ENCODE results near the gene MLXIP.
"Not testable (repeated sequence)": the region's sequence is repeated elsewhere in the genome, so short reads cannot be mapped to it uniquely, and the experiment has no call there.

The MLXIP gene

GRCh38 chr12:122145505-122146330 lies 67.2 kb downstream of the MLXIP start:
- no peak for DNase-seq (ENCODE audit: low read depth in 2 of 2)

- DNase-seq (ENCODE audit: low read depth in 2 of 2): no peak
Measured at GRCh38 chr12:122147514-122148290, 69.1 kb downstream of the MLXIP start.

- no peak for DNase-seq (ENCODE audit: low read depth in 2 of 2)
Measured at GRCh38 chr12:122148657-122149056, 70.1 kb downstream of the MLXIP start.

- no peak for DNase-seq (ENCODE audit: low read depth in 2 of 2)
Measured at GRCh38 chr12:122150127-122150681, 71.6 kb downstream of the MLXIP start.

- DNase-seq (ENCODE audit: low read depth in 2 of 2): no peak
Measured at GRCh38 chr12:122152754-122153153, 74.2 kb downstream of the MLXIP start.

- DNase-seq (ENCODE audit: low read depth in 2 of 2): no peak
Measured at GRCh38 chr12:122155705-122156104, 77.1 kb downstream of the MLXIP start.

GRCh38 chr12:122158700-122159285 lies 80.2 kb downstream of the MLXIP start:
- no peak for DNase-seq (ENCODE audit: low read depth in 2 of 2)

GRCh38 chr12:122159882-122160281 lies 81.3 kb downstream of the MLXIP start:
- DNase-seq (ENCODE audit: low read depth in 2 of 2): no peak

- DNase-seq (ENCODE audit: low read depth in 2 of 2): no peak
Measured at GRCh38 chr12:122160761-122161160, 82.2 kb downstream of the MLXIP start.

- no peak for DNase-seq (ENCODE audit: low read depth in 2 of 2)
Measured at GRCh38 chr12:122161682-122162081, 83.1 kb downstream of the MLXIP start.

GRCh38 chr12:122162976-122163375 lies 84.4 kb downstream of the MLXIP start:
- no peak for DNase-seq (ENCODE audit: low read depth in 2 of 2)

GRCh38 chr12:122166422-122167349 lies 88.1 kb downstream of the MLXIP start:
- no peak for DNase-seq (ENCODE audit: low read depth in 2 of 2)

- DNase-seq (ENCODE audit: low read depth in 2 of 2): no peak
Measured at GRCh38 chr12:122167356-122167925, 88.9 kb downstream of the MLXIP start.

- DNase-seq (ENCODE audit: low read depth in 2 of 2): no peak
Measured at GRCh38 chr12:122168492-122168891, 89.9 kb downstream of the MLXIP start.

GRCh38 chr12:122171399-122171798 lies 92.8 kb downstream of the MLXIP start:
- no peak for DNase-seq (ENCODE audit: low read depth in 2 of 2)

- no peak for DNase-seq (ENCODE audit: low read depth in 2 of 2)
Measured at GRCh38 chr12:122172262-122172939, 93.8 kb downstream of the MLXIP start.

- DNase-seq (ENCODE audit: low read depth in 2 of 2): no peak
Measured at GRCh38 chr12:122174155-122174845, 95.7 kb downstream of the MLXIP start, which contains the start of gene IL31. Gene IL31 (minus strand): TSS chr12:122174221. CDS start chr12:122174172, 49 bp downstream.

- DNase-seq (ENCODE audit: low read depth in 2 of 2): not testable (repeated sequence)
Measured at GRCh38 chr12:122176473-122176872, 97.9 kb downstream of the MLXIP start.

GRCh38 chr12:122182887-122183587 lies 104.5 kb downstream of the MLXIP start, which contains the start of gene LRRC43:
Gene LRRC43 (plus strand): TSS chr12:122183123. CDS start chr12:122183145, 22 bp downstream.
- DNase-seq (ENCODE audit: low read depth in 2 of 2): no peak
